Chondrocyte (in vitro differentiated cells): ENCODE data around the gene KIAA0825. TPM values are rescaled to one million over a fixed set of nuclear protein-coding genes. Genes with fewer than 3 reads are reported as not detected.

Experiments
- DNase-seq: peaks from one replicate; pipeline ENCODE4 v3.0.0; 2021; ENCODE audit warnings: mixed read lengths, low spot score
- H3K27ac Mint-ChIP-seq: one replicate; pipeline ENCODE4 v1.8.0; 2021; ENCODE audit warnings: mild to moderate bottlenecking, moderate library complexity, mixed read lengths; ENCODE audit not compliant: unreplicated experiment
- H3K27me3 Mint-ChIP-seq: 2 replicates; pipeline ENCODE4 v1.8.0; 2021; ENCODE audit warnings: low read depth, mixed read lengths
- H3K36me3 Mint-ChIP-seq: 2 replicates; pipeline ENCODE4 v1.8.0; 2021; ENCODE audit warnings: low read depth, mixed read lengths
- H3K4me1 Mint-ChIP-seq: 2 replicates; pipeline ENCODE4 v1.8.0; 2021; ENCODE audit warnings: low read depth, mild to moderate bottlenecking, mixed read lengths
- H3K4me3 Mint-ChIP-seq: one replicate; pipeline ENCODE4 v1.8.0; 2021; ENCODE audit warnings: mild to moderate bottlenecking, moderate library complexity, mixed read lengths; ENCODE audit not compliant: unreplicated experiment
- H3K9me3 Mint-ChIP-seq: 2 replicates; pipeline ENCODE4 v1.8.0; 2021; ENCODE audit warnings: low read depth, mixed read lengths
- CTCF ChIP-seq: fragments of 200-600 bp; sonication (generic); IDR thresholded peaks from 2 replicates; pipeline ENCODE4 v1.5.0; 2021; ENCODE audit warnings: antibody characterized with exemption, mild to moderate bottlenecking, moderate library complexity
- total RNA-seq: library from RNA; stranded (reverse); gene quantifications from 3 replicates; pipeline ENCODE4 v1.2.1, GENCODE V29; 2021

The KIAA0825 gene
- total RNA-seq, 1 donor from 2014 or later = 3.4 TPM

GRCh38 chr5:94388773-94389514, 229.5 kb downstream of the KIAA0825 start:
- H3K4me1 Mint-ChIP-seq = no peaks in the 10 kb centered on the region
- no peaks in the 10 kb centered on the region for H3K9me3 Mint-ChIP-seq
- H3K27ac Mint-ChIP-seq = no peak overlapping the region
- no peak for DNase-seq
- H3K27me3 Mint-ChIP-seq = no peaks in the 10 kb centered on the region
- no peak overlapping the region for H3K4me3 Mint-ChIP-seq
- no peaks in the 10 kb centered on the region for H3K36me3 Mint-ChIP-seq
- TF ChIP-seq CTCF = no peak

GRCh38 chr5:94385767-94386166, 232.6 kb downstream of the KIAA0825 start:
- H3K27me3 Mint-ChIP-seq = no peaks in the 10 kb centered on the region
- no peak overlapping the region for H3K4me3 Mint-ChIP-seq
- H3K4me1 Mint-ChIP-seq = no peaks in the 10 kb centered on the region
- no peak for DNase-seq
- H3K36me3 Mint-ChIP-seq = peaks cover 2% of the 10 kb centered on the region
- H3K27ac Mint-ChIP-seq = no peak overlapping the region
- H3K9me3 Mint-ChIP-seq = no peaks in the 10 kb centered on the region
- no peak for TF ChIP-seq CTCF

GRCh38 chr5:94378062-94378461, 240.3 kb downstream of the KIAA0825 start:
- no peaks in the 10 kb centered on the region for H3K27me3 Mint-ChIP-seq

GRCh38 chr5:94376672-94377345, 241.6 kb downstream of the KIAA0825 start:
- DNase-seq = no peak
- H3K27ac Mint-ChIP-seq = no peak overlapping the region
- H3K27me3 Mint-ChIP-seq = no peaks in the 10 kb centered on the region
- H3K36me3 Mint-ChIP-seq = peaks cover 2% of the 10 kb centered on the region
- no peaks in the 10 kb centered on the region for H3K9me3 Mint-ChIP-seq
- no peak overlapping the region for H3K4me3 Mint-ChIP-seq
- no peaks in the 10 kb centered on the region for H3K4me1 Mint-ChIP-seq
- no peak for TF ChIP-seq CTCF

More at GRCh38 chr5:94378062-94378461, 240.3 kb downstream of the KIAA0825 start:
- Mint-ChIP-seq H3K27ac (no peak overlapping the region), H3K4me3 (no peak overlapping the region), H3K4me1 (no peaks in the 10 kb centered on the region), H3K9me3 (no peaks in the 10 kb centered on the region), H3K36me3 (peaks cover 2% of the 10 kb centered on the region)
- TF ChIP-seq CTCF = no peak
- no peak for DNase-seq

GRCh38 chr5:94375801-94376200, 242.6 kb downstream of the KIAA0825 start:
- no peaks in the 10 kb centered on the region for H3K36me3 Mint-ChIP-seq
- H3K27me3 Mint-ChIP-seq = no peaks in the 10 kb centered on the region
- no peak overlapping the region for H3K4me3 Mint-ChIP-seq
- no peaks in the 10 kb centered on the region for H3K9me3 Mint-ChIP-seq
- TF ChIP-seq CTCF = no peak
- H3K27ac Mint-ChIP-seq = no peak overlapping the region
- H3K4me1 Mint-ChIP-seq = no peaks in the 10 kb centered on the region
- no peak for DNase-seq
